ENCODE measurements around the gene TPBGL. TPM values are rescaled to one million over a fixed set of nuclear protein-coding genes. Genes with fewer than 3 reads are reported as not detected.

The TPBGL gene
- total and polyA plus RNA-seq, 2 of the 4 experiments (the other 2 are of a cell fraction) = not detected

DNA sequence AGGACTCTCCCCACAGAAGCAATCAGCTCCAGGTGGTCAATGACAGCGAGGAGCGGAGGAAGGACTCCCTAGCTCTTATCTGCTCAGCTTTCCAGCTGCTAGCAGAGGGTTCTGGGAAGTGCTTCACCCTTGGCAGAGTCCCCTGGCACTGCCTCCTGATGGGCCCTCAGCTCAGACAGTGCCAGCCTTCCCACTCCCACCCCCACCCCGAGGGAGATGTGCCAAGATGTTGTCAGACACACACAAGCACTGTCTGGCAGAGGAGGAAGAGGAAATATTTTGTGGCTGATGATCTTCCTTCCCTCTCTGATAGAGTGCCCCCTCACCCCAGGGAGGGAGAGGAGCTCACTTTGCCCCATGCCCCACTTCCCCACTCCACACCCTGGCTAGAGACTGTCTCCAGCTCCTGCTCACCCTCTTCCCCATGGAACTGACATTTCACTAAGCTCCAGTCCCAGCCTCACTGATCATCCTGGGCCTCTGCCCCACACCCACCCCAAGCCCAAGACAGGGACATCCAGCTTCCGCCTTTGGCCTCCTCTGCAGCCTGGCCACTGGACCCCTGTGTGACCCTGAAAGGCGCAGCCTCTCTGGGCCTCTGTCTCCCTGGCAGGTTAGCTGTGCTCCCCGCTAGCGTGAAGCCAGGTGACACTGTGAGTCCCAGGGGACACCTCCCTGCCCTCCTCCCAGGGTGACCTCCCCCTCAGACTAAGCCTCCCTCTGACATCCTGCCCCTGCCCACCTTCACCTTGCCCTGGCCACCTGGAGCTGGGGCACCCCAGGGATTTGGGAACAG is 45.2 kb upstream of the TPBGL start:
- Histone ChIP-seq H2BK15ac (ENCODE audit: low read depth, low read length) (no peak overlapping the region), H3K4me2 (ENCODE audit: low read depth, low read length) (no peak overlapping the region), H3K79me1 (ENCODE audit: low read depth in 1 of 2, low read length in 2 of 2) (no peaks in the 10 kb centered on the region), H3K4me1 (ENCODE audit: control insufficient read depth, insufficient read depth, low read length) (no peaks in the 10 kb centered on the region), H2BK120ac (ENCODE audit: low read depth, low read length) (no peak overlapping the region), H3K4ac (ENCODE audit: low read depth, low read length) (no peak overlapping the region), H3K18ac (ENCODE audit: low read depth, low read length) (no peak overlapping the region), H2AK9ac (replicated peaks; ENCODE audit: low read depth, low read length, poor library complexity) (no peak overlapping the region), H2BK5ac (ENCODE audit: low read depth, low read length, poor library complexity, severe bottlenecking) (no peak overlapping the region), H4K91ac (ENCODE audit: insufficient read depth, low read depth, low read length) (no peak overlapping the region), H3K9ac (ENCODE audit: low read depth, low read length) (no peak overlapping the region), H4K5ac (ENCODE audit: low read depth, low read length) (no peak overlapping the region), H3K27me3 (ENCODE audit: control insufficient read depth, insufficient read depth, low read length) (peaks cover 72% of the 10 kb centered on the region), H2BK20ac (ENCODE audit: low read depth, low read length) (no peak overlapping the region), H4K8ac (ENCODE audit: low read depth in 2 of 2, low read length in 2 of 2) (no peak overlapping the region), H2AK5ac (ENCODE audit: low read depth, low read length) (no peak overlapping the region), H3K56ac (ENCODE audit: extremely low read depth, insufficient read depth, low read length) (no peak overlapping the region), H3K23ac (ENCODE audit: low read depth, low read length) (no peak overlapping the region), H3K4me3 (ENCODE audit: insufficient read depth, low read depth, low read length) (no peak overlapping the region), H4K20me1 (ENCODE audit: insufficient read depth, low read length) (no peaks in the 10 kb centered on the region), H2AFZ (replicated peaks; ENCODE audit: low read length, poor library complexity) (no peak overlapping the region), H3K27ac (ENCODE audit: insufficient read depth, low read length) (no peak overlapping the region), H3K9me1 (ENCODE audit: insufficient read depth, low read length) (no peaks in the 10 kb centered on the region), H3K14ac (replicated peaks; ENCODE audit: low read depth, low read length) (no peak overlapping the region), H3K9me3 (ENCODE audit: control insufficient read depth, insufficient read depth, low read length) (no peaks in the 10 kb centered on the region), H3K36me3 (ENCODE audit: control insufficient read depth, insufficient read depth, low read length) (no peaks in the 10 kb centered on the region)
- dilution Hi-C loops (cut with HindIII; ENCODE audit: low sequenced_read_pairs, unreplicated experiment) = no loop called here
- no peak for ATAC-seq (ENCODE audit: low read depth)
- ChIA-PET CTCF (interaction anchor here (4.2 kb wide), 1 partner anchor 9 kb away, joined by 24 read pairs; no protein-coding TSS in a partner anchor), POLR2A (ENCODE audit: unreplicated experiment) (no interaction called here)
- BruUV-seq (replicated peaks) = no TSS peak
- in situ Hi-C loops (cut with MboI; ENCODE audit: low sequenced_read_pairs) = no loop called here
- no peak for DNase-seq
- TF ChIP-seq SMC3 (IDR thresholded peaks at IDR 0.05; ENCODE audit: low read depth, low read length) (no peak), MAZ (IDR thresholded peaks at IDR 0.05; ENCODE audit: borderline replicate concordance, low read depth, low read length) (no peak), RAD21 (IDR thresholded peaks at IDR 0.05; ENCODE audit: low read length) (no peak), POLR2A (IDR thresholded peaks at IDR 0.05; ENCODE audit: low read depth, low read length) (no peak), CEBPB (IDR thresholded peaks at IDR 0.05; ENCODE audit: low read depth, low read length) (no peak), MAFK (IDR thresholded peaks at IDR 0.05; ENCODE audit: low read depth, low read length) (no peak), MXI1 (IDR thresholded peaks at IDR 0.05; ENCODE audit: borderline replicate concordance, low read depth, low read length) (no peak), NFE2L2 (IDR thresholded peaks at IDR 0.05; ENCODE audit: low read depth, low read length) (no peak), CHD1 (IDR thresholded peaks at IDR 0.05; ENCODE audit: low read depth, low read length) (no peak), RCOR1 (IDR thresholded peaks at IDR 0.05; ENCODE audit: insufficient replicate concordance, low read length) (no peak), FOS (IDR thresholded peaks at IDR 0.05; ENCODE audit: low read depth, low read length) (no peak), BHLHE40 (IDR thresholded peaks at IDR 0.05; ENCODE audit: low read depth, low read length) (no peak)
- TF ChIP-seq, protein P1, sequence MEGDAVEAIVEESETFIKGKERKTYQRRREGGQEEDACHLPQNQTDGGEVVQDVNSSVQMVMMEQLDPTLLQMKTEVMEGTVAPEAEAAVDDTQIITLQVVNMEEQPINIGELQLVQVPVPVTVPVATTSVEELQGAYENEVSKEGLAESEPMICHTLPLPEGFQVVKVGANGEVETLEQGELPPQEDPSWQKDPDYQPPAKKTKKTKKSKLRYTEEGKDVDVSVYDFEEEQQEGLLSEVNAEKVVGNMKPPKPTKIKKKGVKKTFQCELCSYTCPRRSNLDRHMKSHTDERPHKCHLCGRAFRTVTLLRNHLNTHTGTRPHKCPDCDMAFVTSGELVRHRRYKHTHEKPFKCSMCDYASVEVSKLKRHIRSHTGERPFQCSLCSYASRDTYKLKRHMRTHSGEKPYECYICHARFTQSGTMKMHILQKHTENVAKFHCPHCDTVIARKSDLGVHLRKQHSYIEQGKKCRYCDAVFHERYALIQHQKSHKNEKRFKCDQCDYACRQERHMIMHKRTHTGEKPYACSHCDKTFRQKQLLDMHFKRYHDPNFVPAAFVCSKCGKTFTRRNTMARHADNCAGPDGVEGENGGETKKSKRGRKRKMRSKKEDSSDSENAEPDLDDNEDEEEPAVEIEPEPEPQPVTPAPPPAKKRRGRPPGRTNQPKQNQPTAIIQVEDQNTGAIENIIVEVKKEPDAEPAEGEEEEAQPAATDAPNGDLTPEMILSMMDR (conservative IDR thresholded peaks at IDR 0.05; ENCODE audit: low read depth, low read length) = no peak
- TF ChIP-seq, protein P2, sequence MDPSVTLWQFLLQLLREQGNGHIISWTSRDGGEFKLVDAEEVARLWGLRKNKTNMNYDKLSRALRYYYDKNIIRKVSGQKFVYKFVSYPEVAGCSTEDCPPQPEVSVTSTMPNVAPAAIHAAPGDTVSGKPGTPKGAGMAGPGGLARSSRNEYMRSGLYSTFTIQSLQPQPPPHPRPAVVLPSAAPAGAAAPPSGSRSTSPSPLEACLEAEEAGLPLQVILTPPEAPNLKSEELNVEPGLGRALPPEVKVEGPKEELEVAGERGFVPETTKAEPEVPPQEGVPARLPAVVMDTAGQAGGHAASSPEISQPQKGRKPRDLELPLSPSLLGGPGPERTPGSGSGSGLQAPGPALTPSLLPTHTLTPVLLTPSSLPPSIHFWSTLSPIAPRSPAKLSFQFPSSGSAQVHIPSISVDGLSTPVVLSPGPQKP (IDR thresholded peaks at IDR 0.05; ENCODE audit: borderline replicate concordance, low read depth, low read length) = no peak
- intact Hi-C loops (cut with micrococcal nuclease) = no loop called here
- 100% methylated on average over 2 of the region's 7 CpGs; no CpG with 5 or more reads in 1 of the 2 experiments for WGBS, 2 experiments (ENCODE audit: extremely low coverage in 2 of 2, insufficient read length in 1 of 2)

All from IMR-90 (cell line).